GM23338 (cell line): ENCODE data around the gene FBLIM1. TPM values are rescaled to one million over a fixed set of nuclear protein-coding genes. Genes with fewer than 3 reads are reported as not detected.

Source experiments
- ATAC-seq: fragments of 200-7000 bp; cut with Tn5 transposase; 3 replicates; pipeline ENCODE4 v1.9.1; 2020
- DNase-seq: peaks from one replicate; pipeline ENCODE4 v3.0.0-alpha.2; 2015; ENCODE audit warnings: low spot score
- H2AFZ ChIP-seq: fragments of 200-600 bp; sonication (generic); 2 replicates; pipeline ENCODE4 v1.8.0; 2016; ENCODE audit warnings: antibody characterized with exemption, mild to moderate bottlenecking, moderate library complexity
- H3F3A ChIP-seq: fragments of 200-600 bp; sonication (generic); replicated peaks from 2 replicates; pipeline ENCODE4 v1.8.0; 2017; ENCODE audit warnings: antibody characterized with exemption, mixed run types, low read depth
- H3K27ac ChIP-seq: fragments of 200-600 bp; sonication (generic); 2 replicates; pipeline ENCODE4 v1.6.1; 2016; ENCODE audit warnings: low read depth
- H3K27me3 ChIP-seq: fragments of 200-600 bp; sonication (generic); 2 replicates; pipeline ENCODE4 v1.8.0; 2016; ENCODE audit warnings: mild to moderate bottlenecking, mixed run types, moderate library complexity; ENCODE audit not compliant: insufficient read depth
- H3K36me3 ChIP-seq: fragments of 200-600 bp; sonication (generic); 2 replicates; pipeline ENCODE4 v1.8.0; 2016; ENCODE audit warnings: mild to moderate bottlenecking; ENCODE audit not compliant: insufficient read depth
- H3K4me1 ChIP-seq: fragments of 200-600 bp; sonication (generic); 2 replicates; pipeline ENCODE4 v1.8.0; 2016; ENCODE audit warnings: mild to moderate bottlenecking, moderate library complexity; ENCODE audit not compliant: insufficient read depth
- H3K4me2 ChIP-seq: fragments of 200-600 bp; sonication (generic); 2 replicates; pipeline ENCODE4 v1.7.1; 2017; ENCODE audit warnings: mixed run types
- H3K4me3 ChIP-seq: fragments of 200-600 bp; sonication (generic); 2 replicates; pipeline ENCODE4 v1.6.1; 2016; ENCODE audit warnings: mixed run types
- H3K79me2 ChIP-seq: fragments of 200-600 bp; sonication (generic); replicated peaks from 2 replicates; pipeline ENCODE4 v1.8.0; 2017; ENCODE audit warnings: mild to moderate bottlenecking; ENCODE audit not compliant: insufficient read depth
- H3K9me2 ChIP-seq: fragments of 200-600 bp; sonication (generic); 2 replicates; pipeline ENCODE4 v1.8.0; 2017; ENCODE audit not compliant: insufficient read depth
- H4K20me1 ChIP-seq: fragments of 200-600 bp; sonication (generic); replicated peaks from 2 replicates; pipeline ENCODE4 v1.8.0; 2017; ENCODE audit warnings: mild to moderate bottlenecking; ENCODE audit not compliant: insufficient read depth
- H3K27ac Mint-ChIP-seq: 2 replicates; pipeline ENCODE4 v1.8.0; 2020; ENCODE audit warnings: inconsistent platforms, mild to moderate bottlenecking, moderate library complexity, mixed read lengths
- H3K27me3 Mint-ChIP-seq: 3 replicates; pipeline ENCODE4 v1.8.0; 2022; ENCODE audit warnings: low read depth, mild to moderate bottlenecking, moderate library complexity, mixed read lengths, inconsistent platforms; ENCODE audit not compliant: insufficient read depth, poor library complexity
- H3K36me3 Mint-ChIP-seq: 3 replicates; pipeline ENCODE4 v1.8.0; 2021; ENCODE audit warnings: low read depth, mild to moderate bottlenecking, inconsistent platforms, moderate library complexity, mixed read lengths
- H3K4me1 Mint-ChIP-seq: 3 replicates; pipeline ENCODE4 v1.8.0; 2020; ENCODE audit warnings: mild to moderate bottlenecking, inconsistent platforms, mixed read lengths
- H3K4me3 Mint-ChIP-seq: 3 replicates; pipeline ENCODE4 v1.8.0; 2021; ENCODE audit warnings: moderate library complexity, mild to moderate bottlenecking, inconsistent platforms, mixed read lengths
- H3K9me3 Mint-ChIP-seq: 3 replicates; pipeline ENCODE4 v1.8.0; 2020; ENCODE audit warnings: moderate library complexity, mild to moderate bottlenecking, inconsistent platforms, mixed read lengths
- CREB1 ChIP-seq: fragments of 250-450 bp; sonication (Bioruptor Pico); IDR thresholded peaks from 2 replicates; pipeline ENCODE4 v1.5.0; 2020; ENCODE audit warnings: low read depth, mild to moderate bottlenecking, moderate library complexity
- EZH2 ChIP-seq: fragments of 200-600 bp; sonication (generic); IDR thresholded peaks from one replicate; pipeline ENCODE4 v1.8.0; 2017; ENCODE audit warnings: antibody characterized with exemption, mild to moderate bottlenecking, low read depth; ENCODE audit not compliant: unreplicated experiment
- EZH2phosphoT487 ChIP-seq: fragments of 200-600 bp; sonication (generic); IDR thresholded peaks from one replicate; pipeline ENCODE4 v1.8.1; 2018; ENCODE audit warnings: antibody characterized with exemption; ENCODE audit not compliant: unreplicated experiment
- JUNB ChIP-seq: IDR thresholded peaks from one replicate; pipeline ENCODE4 v1.6.1; 2016; ENCODE audit warnings: antibody characterized with exemption; ENCODE audit not compliant: unreplicated experiment
- POLR2AphosphoS5 ChIP-seq: IDR thresholded peaks from 2 replicates; pipeline ENCODE4 v1.6.1; 2016; ENCODE audit warnings: antibody characterized with exemption, low read depth
- ZNF331 ChIP-seq: fragments of 250-450 bp; sonication (Bioruptor Pico); IDR thresholded peaks from 2 replicates; pipeline ENCODE4 v1.5.0; 2020; ENCODE audit warnings: low read depth, mild to moderate bottlenecking, moderate library complexity
- polyA plus RNA-seq: library from polyadenylated mRNA; unstranded; fragments of >200 nt; fragmentation: Nextera tagmentation; extraction: Ambion mirVana; gene quantifications from 2 replicates; pipeline ENCODE4 v1.2.1, GENCODE V29; 2016
- total RNA-seq: library from RNA; depleted of rRNA; stranded (reverse); fragments of >200 nt; shearing (Covaris generic); gene quantifications from 2 replicates; pipeline ENCODE4 v1.2.3, GENCODE V29; 2014
- TF ChIP-seq, protein P1 (sequence below), 2 experiments: fragments of 200-600 bp in 1 of 2; sonication (generic) in 1 of 2; conservative IDR thresholded peaks; 2 replicates each; pipeline versions ENCODE4 v1.5.1 to v1.6.1; 2016 to 2017; ENCODE audit warnings: antibody characterized with exemption in 2 of 2, low read depth in 2 of 2, mild to moderate bottlenecking in 2 of 2, moderate library complexity in 1 of 2
- TF ChIP-seq, protein P2 (sequence below): IDR thresholded peaks from 2 replicates; pipeline ENCODE4 v1.6.1; 2016; ENCODE audit warnings: antibody characterized with exemption
- TF ChIP-seq, protein P3 (sequence below): IDR thresholded peaks from one replicate; pipeline ENCODE4 v1.6.1; 2018; ENCODE audit warnings: antibody characterized with exemption; ENCODE audit not compliant: unreplicated experiment

FBLIM1 gene
- total and polyA plus RNA-seq, 2 experiments from 2014 or later = 41.7 to 81.7 TPM

- no peaks in the 10 kb centered on the region for H3K9me2 ChIP-seq
- H3K4me3 ChIP-seq = no peak overlapping the region
- H3K4me1 Mint-ChIP-seq = peaks cover 13% of the 10 kb centered on the region
- DNase-seq (no peak), ATAC-seq (no peak)
- 0 out of 2 replicates have a peak, but pooled peaks cover 5% of the 10 kb centered on the region for H3F3A ChIP-seq
- H3K36me3 Mint-ChIP-seq = no peaks in the 10 kb centered on the region
- no peak overlapping the region for H3K4me3 Mint-ChIP-seq
- H3K36me3 ChIP-seq = no peaks in the 10 kb centered on the region
- H3K9me3 Mint-ChIP-seq = no peaks in the 10 kb centered on the region
- no peak overlapping the region for H3K4me2 ChIP-seq
- H3K79me2 ChIP-seq = no peaks in the 10 kb centered on the region
- no peak overlapping the region for H2AFZ ChIP-seq
- no peak overlapping the region for H3K27ac Mint-ChIP-seq
- H4K20me1 ChIP-seq = no peaks in the 10 kb centered on the region
- no peaks in the 10 kb centered on the region for H3K27me3 ChIP-seq
- no peak for TF ChIP-seq EZH2phosphoT487
- TF ChIP-seq, protein P1, sequence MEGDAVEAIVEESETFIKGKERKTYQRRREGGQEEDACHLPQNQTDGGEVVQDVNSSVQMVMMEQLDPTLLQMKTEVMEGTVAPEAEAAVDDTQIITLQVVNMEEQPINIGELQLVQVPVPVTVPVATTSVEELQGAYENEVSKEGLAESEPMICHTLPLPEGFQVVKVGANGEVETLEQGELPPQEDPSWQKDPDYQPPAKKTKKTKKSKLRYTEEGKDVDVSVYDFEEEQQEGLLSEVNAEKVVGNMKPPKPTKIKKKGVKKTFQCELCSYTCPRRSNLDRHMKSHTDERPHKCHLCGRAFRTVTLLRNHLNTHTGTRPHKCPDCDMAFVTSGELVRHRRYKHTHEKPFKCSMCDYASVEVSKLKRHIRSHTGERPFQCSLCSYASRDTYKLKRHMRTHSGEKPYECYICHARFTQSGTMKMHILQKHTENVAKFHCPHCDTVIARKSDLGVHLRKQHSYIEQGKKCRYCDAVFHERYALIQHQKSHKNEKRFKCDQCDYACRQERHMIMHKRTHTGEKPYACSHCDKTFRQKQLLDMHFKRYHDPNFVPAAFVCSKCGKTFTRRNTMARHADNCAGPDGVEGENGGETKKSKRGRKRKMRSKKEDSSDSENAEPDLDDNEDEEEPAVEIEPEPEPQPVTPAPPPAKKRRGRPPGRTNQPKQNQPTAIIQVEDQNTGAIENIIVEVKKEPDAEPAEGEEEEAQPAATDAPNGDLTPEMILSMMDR (conservative IDR thresholded peaks at IDR 0.05; ENCODE audit: low read depth in 2 of 2) = no peak
- no peak for TF ChIP-seq ZNF331 (CRISPR knock-in tag)
- TF ChIP-seq CREB1 = no peak
- no peak for TF ChIP-seq EZH2
- no peak for TF ChIP-seq JUNB
- TF ChIP-seq, protein P2, sequence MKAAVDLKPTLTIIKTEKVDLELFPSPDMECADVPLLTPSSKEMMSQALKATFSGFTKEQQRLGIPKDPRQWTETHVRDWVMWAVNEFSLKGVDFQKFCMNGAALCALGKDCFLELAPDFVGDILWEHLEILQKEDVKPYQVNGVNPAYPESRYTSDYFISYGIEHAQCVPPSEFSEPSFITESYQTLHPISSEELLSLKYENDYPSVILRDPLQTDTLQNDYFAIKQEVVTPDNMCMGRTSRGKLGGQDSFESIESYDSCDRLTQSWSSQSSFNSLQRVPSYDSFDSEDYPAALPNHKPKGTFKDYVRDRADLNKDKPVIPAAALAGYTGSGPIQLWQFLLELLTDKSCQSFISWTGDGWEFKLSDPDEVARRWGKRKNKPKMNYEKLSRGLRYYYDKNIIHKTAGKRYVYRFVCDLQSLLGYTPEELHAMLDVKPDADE = no peak
- TF ChIP-seq, protein P3, sequence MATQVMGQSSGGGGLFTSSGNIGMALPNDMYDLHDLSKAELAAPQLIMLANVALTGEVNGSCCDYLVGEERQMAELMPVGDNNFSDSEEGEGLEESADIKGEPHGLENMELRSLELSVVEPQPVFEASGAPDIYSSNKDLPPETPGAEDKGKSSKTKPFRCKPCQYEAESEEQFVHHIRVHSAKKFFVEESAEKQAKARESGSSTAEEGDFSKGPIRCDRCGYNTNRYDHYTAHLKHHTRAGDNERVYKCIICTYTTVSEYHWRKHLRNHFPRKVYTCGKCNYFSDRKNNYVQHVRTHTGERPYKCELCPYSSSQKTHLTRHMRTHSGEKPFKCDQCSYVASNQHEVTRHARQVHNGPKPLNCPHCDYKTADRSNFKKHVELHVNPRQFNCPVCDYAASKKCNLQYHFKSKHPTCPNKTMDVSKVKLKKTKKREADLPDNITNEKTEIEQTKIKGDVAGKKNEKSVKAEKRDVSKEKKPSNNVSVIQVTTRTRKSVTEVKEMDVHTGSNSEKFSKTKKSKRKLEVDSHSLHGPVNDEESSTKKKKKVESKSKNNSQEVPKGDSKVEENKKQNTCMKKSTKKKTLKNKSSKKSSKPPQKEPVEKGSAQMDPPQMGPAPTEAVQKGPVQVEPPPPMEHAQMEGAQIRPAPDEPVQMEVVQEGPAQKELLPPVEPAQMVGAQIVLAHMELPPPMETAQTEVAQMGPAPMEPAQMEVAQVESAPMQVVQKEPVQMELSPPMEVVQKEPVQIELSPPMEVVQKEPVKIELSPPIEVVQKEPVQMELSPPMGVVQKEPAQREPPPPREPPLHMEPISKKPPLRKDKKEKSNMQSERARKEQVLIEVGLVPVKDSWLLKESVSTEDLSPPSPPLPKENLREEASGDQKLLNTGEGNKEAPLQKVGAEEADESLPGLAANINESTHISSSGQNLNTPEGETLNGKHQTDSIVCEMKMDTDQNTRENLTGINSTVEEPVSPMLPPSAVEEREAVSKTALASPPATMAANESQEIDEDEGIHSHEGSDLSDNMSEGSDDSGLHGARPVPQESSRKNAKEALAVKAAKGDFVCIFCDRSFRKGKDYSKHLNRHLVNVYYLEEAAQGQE = no peak
- TF ChIP-seq POLR2AphosphoS5 = no peak
- H3K27me3 Mint-ChIP-seq = peaks cover 7% of the 10 kb centered on the region
- 0 out of 2 replicates have a peak, but pooled peaks cover 9% of the 10 kb centered on the region for H3K4me1 ChIP-seq
- H3K27ac ChIP-seq = no peak overlapping the region
Observed at GRCh38 chr1:15738416-15739113, 20.0 kb upstream of the FBLIM1 start.
